DOHH2 (cell line): Measurements from ENCODE around the gene CDH2.

ENCODE experiments used
- EZH2phosphoT487 ChIP-seq: fragments of 200-600 bp; sonication (generic); IDR thresholded peaks from 2 replicates; pipeline ENCODE4 v1.6.1; 2017; ENCODE audit warnings: borderline replicate concordance, mild to moderate bottlenecking, antibody characterized with exemption, low read length, moderate library complexity, mixed read lengths
- TF ChIP-seq, protein P1 (sequence below): fragments of 200-600 bp; sonication (generic); IDR thresholded peaks from one replicate; pipeline ENCODE4 v1.5.1; 2014; ENCODE audit warnings: antibody characterized with exemption, mild to moderate bottlenecking, low read depth, low read length; ENCODE audit not compliant: poor library complexity, severe bottlenecking

DNA sequence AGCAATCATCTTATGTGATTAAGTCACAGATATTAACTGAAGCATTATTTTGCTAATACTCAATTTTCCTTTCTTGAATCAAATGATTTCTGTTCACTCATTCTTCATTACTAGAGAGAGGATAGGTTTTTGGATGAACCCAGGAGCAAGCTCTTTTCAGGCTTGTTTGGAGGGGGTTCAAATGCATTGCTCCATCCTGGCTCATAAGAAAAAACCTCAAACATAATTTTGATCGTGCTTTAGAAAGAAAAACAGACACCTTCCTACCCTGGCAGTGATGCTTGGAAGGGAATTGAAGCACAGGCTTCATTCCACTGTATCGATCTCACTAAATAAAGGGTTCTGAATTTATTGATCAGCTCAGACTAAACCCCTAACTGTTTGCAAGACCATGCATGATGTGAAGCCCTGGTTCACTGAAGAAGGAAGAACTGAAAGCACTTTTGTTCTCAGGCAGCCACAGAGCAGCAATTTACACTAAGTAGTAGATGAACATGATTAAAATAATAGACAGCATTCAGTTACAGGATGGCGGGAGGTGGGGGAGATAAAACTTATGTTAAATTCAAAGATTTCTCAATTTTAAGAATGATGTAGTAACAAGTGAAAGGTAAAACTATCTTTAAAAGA, 53.4 kb downstream of the CDH2 start:
- TF ChIP-seq, protein P1, sequence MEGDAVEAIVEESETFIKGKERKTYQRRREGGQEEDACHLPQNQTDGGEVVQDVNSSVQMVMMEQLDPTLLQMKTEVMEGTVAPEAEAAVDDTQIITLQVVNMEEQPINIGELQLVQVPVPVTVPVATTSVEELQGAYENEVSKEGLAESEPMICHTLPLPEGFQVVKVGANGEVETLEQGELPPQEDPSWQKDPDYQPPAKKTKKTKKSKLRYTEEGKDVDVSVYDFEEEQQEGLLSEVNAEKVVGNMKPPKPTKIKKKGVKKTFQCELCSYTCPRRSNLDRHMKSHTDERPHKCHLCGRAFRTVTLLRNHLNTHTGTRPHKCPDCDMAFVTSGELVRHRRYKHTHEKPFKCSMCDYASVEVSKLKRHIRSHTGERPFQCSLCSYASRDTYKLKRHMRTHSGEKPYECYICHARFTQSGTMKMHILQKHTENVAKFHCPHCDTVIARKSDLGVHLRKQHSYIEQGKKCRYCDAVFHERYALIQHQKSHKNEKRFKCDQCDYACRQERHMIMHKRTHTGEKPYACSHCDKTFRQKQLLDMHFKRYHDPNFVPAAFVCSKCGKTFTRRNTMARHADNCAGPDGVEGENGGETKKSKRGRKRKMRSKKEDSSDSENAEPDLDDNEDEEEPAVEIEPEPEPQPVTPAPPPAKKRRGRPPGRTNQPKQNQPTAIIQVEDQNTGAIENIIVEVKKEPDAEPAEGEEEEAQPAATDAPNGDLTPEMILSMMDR, result no peak
- TF ChIP-seq EZH2phosphoT487, result no peak
